GM06990 (cell line): ENCODE measurements around the gene HAPLN1.

Experiments
- DNase-seq: peaks from one replicate; pipeline ENCODE4 v3.0.0-alpha.2; 2011; ENCODE audit not compliant: insufficient read length; ENCODE audit errors: extremely low read depth
- H3K27me3 ChIP-seq: replicated peaks from 2 replicates; pipeline ENCODE4 v1.6.0; 2011; ENCODE audit warnings: low read length; ENCODE audit not compliant: control insufficient read depth, insufficient read depth
- H3K36me3 ChIP-seq: 2 replicates; pipeline ENCODE4 v1.5.1; 2011; ENCODE audit warnings: low read length; ENCODE audit not compliant: control insufficient read depth, insufficient read depth
- H3K4me3 ChIP-seq: replicated peaks from 2 replicates; pipeline ENCODE4 v1.5.1; 2011; ENCODE audit warnings: low read depth, mild to moderate bottlenecking, control low read depth, low read length
- TF ChIP-seq, protein P1 (sequence below): IDR thresholded peaks from 2 replicates; pipeline ENCODE4 v1.5.1; 2011; ENCODE audit warnings: low read length, control low read depth, mild to moderate bottlenecking, inconsistent platforms; ENCODE audit not compliant: insufficient read depth, poor library complexity, severe bottlenecking

Gene HAPLN1

DNA sequence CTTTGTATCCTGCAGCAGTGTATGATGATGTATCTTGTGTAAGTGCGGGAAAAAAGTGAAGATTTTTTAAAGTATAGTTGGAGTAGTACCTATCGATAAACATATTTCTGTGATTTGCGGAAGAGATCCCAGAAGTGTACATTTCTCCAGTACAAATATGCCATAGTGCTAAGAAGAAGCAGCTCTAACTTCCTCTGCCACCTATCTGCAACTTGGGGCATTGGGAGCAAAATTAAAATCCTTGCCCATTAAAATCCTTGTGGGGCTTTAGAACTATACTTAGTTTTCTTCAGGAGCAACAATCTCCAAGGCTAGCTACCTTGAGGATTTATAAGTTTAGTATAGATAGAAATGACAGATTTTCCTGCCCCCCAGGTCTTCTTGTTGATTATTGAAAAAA is 125.4 kb downstream of the HAPLN1 start:
- Histone ChIP-seq H3K36me3 (no peaks in the 10 kb centered on the region), H3K27me3 (no peaks in the 10 kb centered on the region), H3K4me3 (no peak overlapping the region)
- TF ChIP-seq, protein P1, sequence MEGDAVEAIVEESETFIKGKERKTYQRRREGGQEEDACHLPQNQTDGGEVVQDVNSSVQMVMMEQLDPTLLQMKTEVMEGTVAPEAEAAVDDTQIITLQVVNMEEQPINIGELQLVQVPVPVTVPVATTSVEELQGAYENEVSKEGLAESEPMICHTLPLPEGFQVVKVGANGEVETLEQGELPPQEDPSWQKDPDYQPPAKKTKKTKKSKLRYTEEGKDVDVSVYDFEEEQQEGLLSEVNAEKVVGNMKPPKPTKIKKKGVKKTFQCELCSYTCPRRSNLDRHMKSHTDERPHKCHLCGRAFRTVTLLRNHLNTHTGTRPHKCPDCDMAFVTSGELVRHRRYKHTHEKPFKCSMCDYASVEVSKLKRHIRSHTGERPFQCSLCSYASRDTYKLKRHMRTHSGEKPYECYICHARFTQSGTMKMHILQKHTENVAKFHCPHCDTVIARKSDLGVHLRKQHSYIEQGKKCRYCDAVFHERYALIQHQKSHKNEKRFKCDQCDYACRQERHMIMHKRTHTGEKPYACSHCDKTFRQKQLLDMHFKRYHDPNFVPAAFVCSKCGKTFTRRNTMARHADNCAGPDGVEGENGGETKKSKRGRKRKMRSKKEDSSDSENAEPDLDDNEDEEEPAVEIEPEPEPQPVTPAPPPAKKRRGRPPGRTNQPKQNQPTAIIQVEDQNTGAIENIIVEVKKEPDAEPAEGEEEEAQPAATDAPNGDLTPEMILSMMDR, result no peak
- DNase-seq, result no peak

- DNase-seq, result no peak
- no peaks in the 10 kb centered on the region for H3K36me3 ChIP-seq
- no peak overlapping the region for H3K4me3 ChIP-seq
- TF ChIP-seq, protein P1, result no peak
- no peaks in the 10 kb centered on the region for H3K27me3 ChIP-seq
Observed at GRCh38 chr5:83590966-83591365, 129.7 kb downstream of the HAPLN1 start.

DNA sequence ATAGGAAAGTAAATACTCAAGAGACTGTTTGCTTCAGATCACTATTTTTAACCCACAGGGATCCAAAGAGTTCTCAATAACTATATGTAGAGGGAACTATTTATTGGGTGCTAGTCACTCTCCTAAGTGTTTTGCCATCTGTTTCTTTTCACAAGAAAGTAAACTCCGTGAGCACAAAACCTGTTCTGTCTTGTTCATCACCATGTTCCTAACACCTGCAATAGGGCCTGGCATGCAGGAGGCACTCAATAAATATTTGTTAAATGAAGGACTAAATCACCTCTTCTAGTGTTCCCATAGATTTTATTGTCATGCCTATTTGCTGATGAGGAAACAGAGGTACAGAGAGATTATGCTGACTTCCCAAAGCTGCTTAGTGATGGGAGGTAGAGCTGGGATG is 130.9 kb downstream of the HAPLN1 start:
- Histone ChIP-seq H3K4me3 (no peak overlapping the region), H3K27me3 (no peaks in the 10 kb centered on the region), H3K36me3 (no peaks in the 10 kb centered on the region)
- DNase-seq, result no peak
- TF ChIP-seq, protein P1, result no peak
